Stimulated activated CD8-positive, alpha-beta memory T cell treated with anti-CD3 and anti-CD28 coated beads, Interleukin-4, amount 100 ng/mL, for 1 hour (primary cell): Measurements from ENCODE around the gene CNGA1.
"Not testable (repeated sequence)": the region's sequence is repeated elsewhere in the genome, so short reads cannot be mapped to it uniquely, and the experiment has no call there.

ENCODE experiments used
- DNase-seq, 2 donors: peaks; one replicate each; pipeline ENCODE4 v3.0.0-alpha.2; 2020; ENCODE audit warnings: low read depth in 2 of 2, low spot score in 1 of 2

Gene CNGA1

GRCh38 chr4:47972721-47973120, 43.8 kb downstream of the CNGA1 start:
- DNase-seq, result no peak

- no peak for DNase-seq
Observed at GRCh38 chr4:47972181-47972580, 44.3 kb downstream of the CNGA1 start.

GRCh38 chr4:47968847-47969246, 47.6 kb downstream of the CNGA1 start:
- DNase-seq, result no peak

- DNase-seq, result no peak
Observed at GRCh38 chr4:47954677-47955076, 61.8 kb downstream of the CNGA1 start.

DNA sequence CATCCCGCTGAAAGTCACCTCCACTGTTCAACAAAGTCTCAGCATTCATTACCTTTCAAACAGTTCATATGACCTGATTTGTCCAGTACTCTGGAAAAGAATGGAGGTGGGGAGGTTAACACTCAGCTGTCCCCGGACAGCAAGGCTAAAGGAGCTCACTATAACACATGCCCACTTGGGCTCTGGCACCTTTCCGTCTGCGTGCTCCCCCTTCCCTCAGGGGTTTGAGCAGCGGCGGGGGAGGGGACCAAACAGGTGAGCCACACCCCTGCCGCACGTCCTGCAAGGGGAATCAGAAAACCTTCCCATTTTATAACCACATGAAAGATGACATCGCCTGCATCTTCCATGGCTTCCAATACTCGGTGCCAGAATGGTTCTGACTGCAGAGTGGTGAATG, 62.2 kb downstream of the CNGA1 start:
- no peak for DNase-seq

DNA sequence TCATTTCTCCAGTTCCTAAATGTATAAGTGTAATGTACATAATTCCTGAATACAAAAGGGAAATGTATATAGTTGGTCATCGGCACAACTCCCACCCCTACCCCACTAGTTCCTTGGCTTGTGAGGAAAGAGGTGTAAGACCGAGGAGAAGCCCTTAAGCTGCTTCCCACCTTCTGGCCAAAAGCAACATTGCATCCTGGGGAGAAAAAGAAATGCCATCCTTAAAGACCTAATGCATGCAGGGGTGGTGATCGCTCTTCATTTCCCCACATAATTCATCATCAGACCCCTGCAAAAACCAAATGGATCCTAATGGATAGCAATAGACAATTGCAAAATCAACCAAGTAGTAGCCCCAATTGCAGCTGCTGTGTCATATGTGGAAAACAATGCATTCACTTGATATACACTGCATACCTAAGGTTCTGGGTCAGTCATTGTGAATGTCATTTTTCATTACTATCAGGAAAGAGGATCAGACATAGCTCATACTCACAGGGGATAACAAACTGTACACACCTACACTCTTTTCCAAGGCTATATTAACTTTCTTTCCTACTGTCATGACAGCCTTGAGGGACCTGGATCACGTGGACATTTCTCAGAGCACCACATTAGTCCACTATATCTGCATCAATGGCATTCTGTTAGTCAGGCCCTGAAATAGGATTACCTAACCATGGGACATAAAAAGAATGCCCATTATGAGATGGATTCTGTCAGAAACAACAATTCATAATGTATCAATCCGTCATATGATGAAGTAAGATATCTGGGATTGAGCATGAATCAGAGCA, 70.4 kb downstream of the CNGA1 start:
- DNase-seq, result no peak

DNA sequence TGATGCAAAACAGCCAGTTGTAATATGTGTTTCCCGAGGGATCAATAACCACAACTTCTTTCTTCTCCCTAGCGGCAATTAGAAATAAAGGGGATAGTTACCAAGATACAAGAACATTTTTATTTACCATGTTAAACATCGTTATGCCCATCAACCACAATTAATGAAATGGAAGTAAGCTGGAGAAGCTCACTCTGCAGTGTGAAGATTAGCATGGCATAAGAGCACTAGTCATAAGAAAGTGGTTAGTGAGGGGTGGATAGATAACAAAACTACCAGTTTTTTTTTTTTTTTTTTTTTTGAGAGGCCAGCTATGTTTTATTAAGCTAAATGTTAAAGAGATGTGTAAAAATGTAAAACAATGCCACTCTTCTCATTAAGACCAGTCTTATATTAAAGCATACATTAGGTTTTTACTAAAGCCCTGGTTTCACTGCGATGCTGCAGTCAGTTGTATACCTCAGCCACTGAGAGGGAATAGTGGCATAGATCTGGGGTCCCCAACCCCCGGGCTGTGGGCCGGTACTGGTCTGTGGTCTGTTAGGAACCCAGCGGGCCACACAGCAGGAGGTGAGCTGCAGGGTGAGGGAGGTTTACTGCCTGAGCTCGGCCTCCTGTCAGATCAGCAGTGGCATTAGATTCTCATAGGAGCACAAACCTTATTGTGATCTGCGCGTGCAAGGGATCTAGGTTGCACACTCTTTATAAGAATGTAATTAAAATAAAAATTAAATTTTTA, 74.2 kb downstream of the CNGA1 start:
- no peak for DNase-seq

DNA sequence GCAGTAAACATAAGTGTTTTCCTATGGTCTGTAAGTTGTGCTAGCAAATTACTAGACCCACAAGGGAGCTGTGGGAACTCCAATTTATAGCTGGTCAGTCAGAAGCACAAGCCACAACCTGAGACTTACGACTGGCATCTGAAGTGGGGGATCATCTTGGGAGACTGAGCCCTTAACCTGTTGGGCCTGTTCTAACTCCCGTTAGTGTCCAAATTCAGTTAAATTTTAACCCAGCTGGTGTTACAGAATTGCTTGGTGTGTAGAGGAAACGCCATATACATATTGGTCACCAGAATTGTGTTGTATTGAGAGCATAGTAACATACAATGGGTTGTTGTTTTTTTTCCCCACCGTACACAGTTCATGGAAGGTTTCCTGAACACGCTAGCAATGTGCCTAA, 77.0 kb downstream of the CNGA1 start:
- DNase-seq, result no peak

GRCh38 chr4:47936336-47936735, 80.1 kb downstream of the CNGA1 start:
- no peak for DNase-seq

DNA sequence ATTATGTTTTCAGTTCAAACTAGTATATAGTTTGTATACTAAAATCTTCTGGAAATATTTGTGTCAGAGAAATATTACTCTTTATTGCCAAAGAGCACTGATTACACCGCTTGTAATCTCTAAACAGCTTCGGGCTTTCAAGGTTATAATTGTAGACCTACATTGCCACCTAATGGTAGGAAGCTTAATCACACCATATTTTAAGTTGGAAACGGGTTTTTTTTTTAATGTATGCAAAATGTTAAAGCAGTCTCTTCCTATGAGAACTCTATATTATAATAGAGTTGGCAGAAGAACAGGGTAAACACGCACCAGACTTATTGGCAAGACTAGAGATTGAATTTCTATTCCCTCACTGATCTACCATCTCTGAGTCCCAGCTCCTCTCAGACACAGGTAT, 82.6 kb downstream of the CNGA1 start:
- no peak for DNase-seq

- DNase-seq, result no peak
Observed at GRCh38 chr4:47930971-47931804, 85.3 kb downstream of the CNGA1 start.

- no peak for DNase-seq
Observed at GRCh38 chr4:47929682-47930201, 86.7 kb downstream of the CNGA1 start.

GRCh38 chr4:47926667-47927258, 89.7 kb downstream of the CNGA1 start:
- peak in 1 of 2 donors; percentile 7 for DNase-seq

- not testable (repeated sequence) for DNase-seq
Observed at GRCh38 chr4:47923261-47923608, 93.2 kb downstream of the CNGA1 start.

DNA sequence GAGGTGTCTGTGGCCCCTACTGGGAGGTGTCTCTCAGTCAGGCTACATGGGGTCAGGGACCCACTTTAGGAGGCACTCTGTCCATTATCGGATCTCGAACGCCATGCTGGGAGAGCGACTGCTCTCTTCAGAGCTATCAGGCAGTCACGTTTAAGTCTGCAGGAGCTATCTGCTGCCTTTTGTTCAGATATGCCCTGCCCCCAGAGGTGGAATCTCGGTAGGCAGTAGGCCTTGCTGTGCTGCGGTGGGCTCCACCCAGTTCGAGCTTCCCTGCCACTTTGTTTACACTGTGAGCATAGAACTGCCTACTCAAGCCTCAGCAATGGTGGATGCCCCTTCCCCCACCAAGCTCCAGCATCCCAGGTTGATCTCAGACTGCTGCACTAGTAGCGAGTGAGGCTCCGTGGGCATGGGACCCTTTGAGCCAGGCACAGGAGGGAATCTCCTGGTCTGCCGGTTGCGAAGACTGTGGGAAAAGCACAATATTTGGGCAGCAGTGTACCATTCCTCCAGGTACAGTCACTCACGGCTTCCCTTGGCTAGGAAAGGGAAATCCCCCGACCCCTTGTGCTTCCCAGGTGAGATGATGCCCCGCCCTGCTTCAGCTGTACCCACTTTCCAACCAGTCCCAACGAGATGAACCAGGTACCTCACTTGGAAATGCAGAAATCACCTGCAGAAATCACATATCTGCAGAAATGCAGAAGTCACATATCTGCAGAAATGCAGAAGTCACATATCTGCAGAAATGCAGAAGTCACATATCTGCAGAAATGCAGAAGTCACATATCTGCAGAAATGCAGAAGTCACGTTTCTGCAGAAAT, 93.8 kb downstream of the CNGA1 start:
- not testable (repeated sequence) for DNase-seq

DNA sequence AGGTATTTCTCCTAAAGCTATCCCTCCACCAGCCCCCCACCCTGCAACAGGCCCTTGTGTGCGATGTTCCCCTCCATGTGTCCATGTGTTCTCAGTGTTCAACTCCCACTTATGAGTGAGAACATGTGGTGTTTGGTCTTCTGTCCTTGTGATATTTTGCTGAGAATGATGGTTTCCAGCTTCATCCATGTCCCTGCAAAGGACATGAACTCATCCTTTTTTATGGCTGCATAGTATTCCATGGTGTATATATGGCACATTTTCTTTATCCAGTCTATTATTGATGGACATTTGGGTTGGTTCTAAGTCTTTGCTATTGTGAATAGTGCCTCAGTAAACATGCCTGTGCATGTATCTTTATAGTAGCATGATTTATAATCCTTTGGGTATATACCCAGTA, 99.3 kb downstream of the CNGA1 start:
- DNase-seq, result not testable (repeated sequence)

GRCh38 chr4:47915378-47915777, 101.1 kb downstream of the CNGA1 start:
- no peak for DNase-seq

- no peak for DNase-seq
Observed at GRCh38 chr4:47914926-47915237, 101.6 kb downstream of the CNGA1 start.

- peak; percentile 88 to 92 for DNase-seq
Observed at GRCh38 chr4:47914220-47914925, 102.1 kb downstream of the CNGA1 start, which contains the start of gene NFXL1. Gene NFXL1 (minus strand): TSS chr4:47914583. CDS start chr4:47914203, 380 bp downstream.

DNA sequence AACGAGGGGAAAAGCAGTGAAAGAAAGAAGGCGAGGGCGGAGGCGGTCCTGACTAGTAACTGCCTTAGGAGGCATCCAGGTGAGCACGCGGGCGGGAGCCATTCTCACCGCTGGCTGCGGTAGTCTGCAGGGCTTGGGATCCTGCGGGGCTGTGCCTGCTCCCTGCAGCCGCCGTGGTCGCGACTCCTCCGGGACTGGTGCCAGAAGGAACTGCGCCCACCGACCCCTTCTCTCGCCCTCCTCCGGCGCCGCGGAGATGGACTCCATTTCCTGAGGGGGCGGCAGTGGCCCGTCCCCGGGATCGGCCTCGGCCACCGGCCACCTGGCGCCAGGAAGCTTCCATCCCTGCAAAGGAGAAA, 102.6 kb downstream of the CNGA1 start:
- DNase-seq, result peak in 1 of 2 donors; percentile 5
